CD4-positive, alpha-beta T cell (primary cell): ENCODE data around the gene BTBD19. TPM values are rescaled to one million over a fixed set of nuclear protein-coding genes. Genes with fewer than 3 reads are reported as not detected.

Experiments used
- ATAC-seq: fragments of 200-7000 bp; cut with Tn5 transposase; one replicate; pipeline ENCODE4 v1.10.0; 2022; ENCODE audit warnings: mild to moderate bottlenecking; ENCODE audit not compliant: poor library complexity
- CTCF ChIA-PET: fragments of 350-600 bp; sonication (Branson Sonifier 250); formaldehyde crosslinking; loops from one replicate; lab custom pipeline; 2021; ENCODE audit warnings: antibody characterized with exemption, inconsistent platforms; lab: Charles Lee
- POLR2A ChIA-PET: fragments of 350-600 bp; sonication (Branson Sonifier 250); formaldehyde crosslinking; loops from one replicate; lab custom pipeline; 2021; ENCODE audit warnings: antibody characterized with exemption, inconsistent platforms; lab: Charles Lee
- DNase-seq, 14 experiments: peaks; one replicate each; pipeline ENCODE4 v3.0.0-alpha.2; 2013 to 2020; ENCODE audit warnings: mixed read lengths in 2 of 14
- H3K27ac ChIP-seq, 2 donors: one replicate each; pipeline versions ENCODE4 v1.5.1 to v1.7.0; 2013; ENCODE audit warnings: low read length in 2 of 2, low read depth in 1 of 2, mild to moderate bottlenecking in 1 of 2
- H3K27me3 ChIP-seq, 2 experiments: 1 replicate in 1 of 2; 2 replicates in 1 of 2; pipeline versions ENCODE4 v1.6.1 to v1.7.0; 2013; ENCODE audit warnings: low read length in 2 of 2, control low read depth in 1 of 2, mild to moderate bottlenecking in 1 of 2, moderate library complexity in 1 of 2; ENCODE audit not compliant: insufficient read depth in 2 of 2, control insufficient read depth in 1 of 2
- H3K36me3 ChIP-seq: one replicate; pipeline ENCODE4 v1.6.1; 2013; ENCODE audit warnings: low read length, control low read depth; ENCODE audit not compliant: insufficient read depth
- H3K4me1 ChIP-seq: one replicate; pipeline ENCODE4 v1.6.1; 2013; ENCODE audit warnings: low read length, control low read depth; ENCODE audit not compliant: insufficient read depth
- H3K4me3 ChIP-seq: one replicate; pipeline ENCODE4 v1.5.1; 2013; ENCODE audit warnings: mild to moderate bottlenecking, low read length, moderate library complexity
- H3K9me3 ChIP-seq, 2 experiments: 1 replicate in 1 of 2; 2 replicates in 1 of 2; pipeline versions ENCODE4 v1.6.1 to v1.7.0; 2013; ENCODE audit warnings: low read length in 2 of 2, mild to moderate bottlenecking in 2 of 2, control low read depth in 1 of 2, moderate library complexity in 1 of 2; ENCODE audit not compliant: control insufficient read depth in 1 of 2, insufficient read depth in 1 of 2
- H3K27ac Mint-ChIP-seq: one replicate; pipeline ENCODE4 v1.8.0; 2020; ENCODE audit warnings: mixed read lengths
- H3K27me3 Mint-ChIP-seq: one replicate; pipeline ENCODE4 v1.8.0; 2021; ENCODE audit warnings: mixed read lengths
- H3K36me3 Mint-ChIP-seq: one replicate; pipeline ENCODE4 v1.8.0; 2021; ENCODE audit warnings: low read depth, mixed read lengths
- H3K4me1 Mint-ChIP-seq: one replicate; pipeline ENCODE4 v1.8.0; 2021; ENCODE audit warnings: low read depth, mixed read lengths
- H3K4me3 Mint-ChIP-seq: one replicate; pipeline ENCODE4 v1.8.0; 2020; ENCODE audit warnings: mild to moderate bottlenecking, mixed read lengths
- H3K9me3 Mint-ChIP-seq: one replicate; pipeline ENCODE4 v1.8.0; 2020; ENCODE audit warnings: mixed read lengths
- intact Hi-C, 2 experiments: fragments of 100-400 bp; cut with DNase I in 1 of 2; cut with micrococcal nuclease in 1 of 2; formaldehyde crosslinking; loops; one replicate each; pipeline versions ENCODE4 v1.15.1 to v1.9.0; 2023 to 2025; cut with DNase I, micrococcal nuclease
- total RNA-seq, 174 experiments: library from RNA in 2 of 174; stranded (reverse) in 2 of 174; gene quantifications; one replicate each; pipeline ENCODE4 v1.2.3 and lab custom pipeline; 2021 to 2026
- TF ChIP-seq, protein P1 (sequence below): fragments of 200-600 bp; IDR thresholded peaks from one replicate; pipeline ENCODE4 v1.8.0; 2022; ENCODE audit warnings: antibody characterized with exemption, mild to moderate bottlenecking

The BTBD19 gene
- total RNA-seq, 2 experiments from 2014 or later: 35.9 to 36.5 TPM

DNA sequence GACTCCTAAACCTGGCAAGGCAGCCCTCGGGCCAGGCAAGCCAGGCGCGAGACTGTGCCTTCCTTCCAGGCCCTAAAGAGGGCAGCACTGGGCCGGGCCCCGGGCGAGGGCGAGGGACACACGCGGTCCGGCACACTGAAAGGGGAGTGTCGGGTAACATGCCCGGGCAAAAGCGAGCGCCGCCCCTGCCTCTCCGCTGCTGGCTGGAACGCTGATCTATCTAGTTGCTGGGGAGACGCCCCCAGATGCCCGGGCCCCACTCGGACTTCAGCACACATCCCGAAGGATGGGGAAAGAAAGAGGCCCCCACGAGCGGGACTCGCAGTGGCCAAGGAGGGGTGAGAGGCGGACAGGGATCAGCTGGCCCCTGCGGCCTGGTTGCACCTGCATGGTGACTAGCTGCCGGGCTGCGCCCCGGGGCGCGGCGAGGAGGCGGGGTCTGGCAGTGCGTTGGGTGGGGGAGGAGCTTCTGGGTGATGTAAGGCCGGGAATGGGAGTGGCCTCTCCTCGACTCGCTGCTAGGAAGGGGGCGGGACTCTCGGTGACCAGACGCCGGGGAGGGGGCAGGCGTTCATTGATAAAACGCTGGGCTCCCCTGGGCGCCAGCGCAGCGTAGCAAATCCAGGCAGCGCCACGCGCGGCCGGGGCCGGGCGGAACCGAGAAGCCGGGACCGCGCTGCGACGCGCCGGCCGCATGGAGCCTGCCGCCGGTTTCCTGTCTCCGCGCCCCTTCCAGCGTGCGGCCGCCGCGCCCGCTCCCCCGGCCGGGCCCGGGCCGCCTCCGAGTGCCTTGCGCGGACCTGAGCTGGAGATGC, 8.3 kb upstream of the BTBD19 start, which contains the start of gene PLK3:
Gene PLK3, plus strand, starts transcription at position 608 of the 815 bp plus-strand sequence. Its CDS starts 87 bp downstream, at position 695.
- ATAC-seq: peak; percentile 77
- CTCF ChIA-PET: interaction anchor here (0.5 to 2.5 kb wide), 18 partner anchors 10 to 869 kb away, joined by 3 to 49 read pairs (median 4); partner anchors contain the start of genes ARMH1, BEST4, BTBD19 and CCDC163
- peak; percentile 97 to 100 (median 98) for DNase-seq
- H3K27ac ChIP-seq: peak within 1 kb of the TSS; percentile 88 to 98
- Mint-ChIP-seq H3K36me3 (peaks cover 51% of the 10 kb centered on the region), H3K9me3 (no peaks in the 10 kb centered on the region), H3K27me3 (no peaks in the 10 kb centered on the region), H3K4me3 (peak within 1 kb of the TSS; percentile 99), H3K4me1 (peaks cover 39% of the 10 kb centered on the region), H3K27ac (peak within 1 kb of the TSS; percentile 86)
- TF ChIP-seq, protein P1, sequence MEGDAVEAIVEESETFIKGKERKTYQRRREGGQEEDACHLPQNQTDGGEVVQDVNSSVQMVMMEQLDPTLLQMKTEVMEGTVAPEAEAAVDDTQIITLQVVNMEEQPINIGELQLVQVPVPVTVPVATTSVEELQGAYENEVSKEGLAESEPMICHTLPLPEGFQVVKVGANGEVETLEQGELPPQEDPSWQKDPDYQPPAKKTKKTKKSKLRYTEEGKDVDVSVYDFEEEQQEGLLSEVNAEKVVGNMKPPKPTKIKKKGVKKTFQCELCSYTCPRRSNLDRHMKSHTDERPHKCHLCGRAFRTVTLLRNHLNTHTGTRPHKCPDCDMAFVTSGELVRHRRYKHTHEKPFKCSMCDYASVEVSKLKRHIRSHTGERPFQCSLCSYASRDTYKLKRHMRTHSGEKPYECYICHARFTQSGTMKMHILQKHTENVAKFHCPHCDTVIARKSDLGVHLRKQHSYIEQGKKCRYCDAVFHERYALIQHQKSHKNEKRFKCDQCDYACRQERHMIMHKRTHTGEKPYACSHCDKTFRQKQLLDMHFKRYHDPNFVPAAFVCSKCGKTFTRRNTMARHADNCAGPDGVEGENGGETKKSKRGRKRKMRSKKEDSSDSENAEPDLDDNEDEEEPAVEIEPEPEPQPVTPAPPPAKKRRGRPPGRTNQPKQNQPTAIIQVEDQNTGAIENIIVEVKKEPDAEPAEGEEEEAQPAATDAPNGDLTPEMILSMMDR: peak; percentile 79
- POLR2A ChIA-PET: interaction anchor here (0.6 to 16.3 kb wide), 29 partner anchors 10 to 887 kb away, joined by 3 to 599 read pairs (median 7); partner anchors contain the start of genes ARMH1, BEST4, BTBD19 and CCDC163
- intact Hi-C loops: loop anchor here (2.0 to 10.0 kb wide), 8 partner anchors 13 to 785 kb away; partner anchors contain the start of genes NASP (in 2 of the 2), EIF2B3 (in 1 of the 2), HECTD3 (in 1 of the 2) and UROD (in 1 of the 2)
- H3K4me3 ChIP-seq: peak within 1 kb of the TSS; percentile 99
- H3K27me3 ChIP-seq: no peaks in the 10 kb centered on the region
- H3K4me1 ChIP-seq: peaks cover 48% of the 10 kb centered on the region
- peaks cover 30% of the 10 kb centered on the region for H3K36me3 ChIP-seq
- H3K9me3 ChIP-seq: no peaks in the 10 kb centered on the region

DNA sequence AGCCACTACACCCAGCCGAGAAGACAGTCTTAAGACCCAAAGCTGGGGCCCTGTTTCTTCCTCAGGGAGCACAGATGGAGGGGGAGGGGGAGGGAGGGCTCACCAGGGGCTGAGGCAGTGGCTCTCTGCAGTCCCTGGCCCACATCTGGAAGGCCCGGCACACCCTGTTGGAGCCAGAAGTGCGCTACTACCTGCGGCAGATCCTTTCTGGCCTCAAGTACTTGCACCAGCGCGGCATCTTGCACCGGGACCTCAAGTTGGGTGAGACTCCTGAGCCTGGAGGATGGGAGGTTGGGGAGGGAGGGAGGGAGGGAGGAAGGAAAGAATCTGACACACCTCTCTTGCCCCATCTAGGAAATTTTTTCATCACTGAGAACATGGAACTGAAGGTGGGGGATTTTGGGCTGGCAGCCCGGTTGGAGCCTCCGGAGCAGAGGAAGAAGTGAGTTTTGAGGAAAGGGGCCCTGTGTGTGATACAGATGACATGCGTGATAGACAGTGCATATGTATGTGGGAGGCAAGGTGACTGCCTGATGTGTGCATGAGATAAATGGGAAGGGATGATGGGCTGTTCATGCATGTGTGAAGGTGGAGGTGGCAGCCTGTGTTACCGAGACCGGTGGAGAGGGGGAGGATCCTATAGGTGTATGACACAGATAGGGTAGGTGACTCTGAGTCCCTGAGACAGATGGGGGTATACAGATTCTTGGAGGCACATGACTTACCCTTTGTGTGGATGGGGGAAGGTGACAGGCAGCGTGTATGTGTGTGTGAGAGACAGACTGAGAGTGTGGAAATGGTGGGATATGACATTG, 6.6 kb upstream of the BTBD19 start:
- H3K4me1 ChIP-seq: peaks cover 64% of the 10 kb centered on the region

More for the DNA sequence above, 6.6 kb upstream of the BTBD19 start:
- Histone ChIP-seq H3K4me3 (peak overlapping the region; percentile 99), H3K27ac (peak overlapping the region; percentile 65 to 72), H3K27me3 (no peaks in the 10 kb centered on the region), H3K36me3 (peaks cover 44% of the 10 kb centered on the region), H3K9me3 (peaks cover 0 to 4% of the 10 kb centered on the region in 2 experiments)
- no peaks in the 10 kb centered on the region for H3K27me3 Mint-ChIP-seq
- no peaks in the 10 kb centered on the region for H3K9me3 Mint-ChIP-seq
- DNase-seq (peak in 5 of 14 experiments; percentile 43 to 64 (median 58)), ATAC-seq (peak; percentile 16)
- intact Hi-C loops: loop anchor here (1.0 to 10.0 kb wide), 6 partner anchors 15 to 783 kb away; partner anchors contain the start of genes NASP (in 2 of the 2), EIF2B3 (in 1 of the 2), HECTD3 (in 1 of the 2) and UROD (in 1 of the 2)
- H3K27ac Mint-ChIP-seq: peak overlapping the region; percentile 86
- H3K4me3 Mint-ChIP-seq: peak overlapping the region; percentile 92
- H3K36me3 Mint-ChIP-seq: peaks cover 63% of the 10 kb centered on the region
- POLR2A ChIA-PET: interaction anchor here (1.3 to 16.3 kb wide), 11 partner anchors 10 to 689 kb away, joined by 3 to 599 read pairs (median 38); partner anchors contain the start of genes BTBD19, HECTD3, MUTYH and RNU5D-1
- TF ChIP-seq, protein P1: no peak
- peaks cover 45% of the 10 kb centered on the region for H3K4me1 Mint-ChIP-seq
- CTCF ChIA-PET: interaction anchor here (0.7 to 1.9 kb wide), 2 partner anchors 8 to 18 kb away, joined by 4 to 36 read pairs; partner anchors contain the start of gene BTBD19
